Activated CD4-positive, alpha-beta T cell treated with anti-CD3 and anti-CD28 coated beads, Interleukin-10, Interleukin-2, amounts not matched to agents 100 ng/mL and 50 ng/mL, durations not matched to agents 16 hours and 8 hours (primary cell): ENCODE measurements around the gene SPOCK3.
"Not testable (repeated sequence)": the region's sequence is repeated elsewhere in the genome, so short reads cannot be mapped to it uniquely, and the experiment has no call there.

Experiments used
- DNase-seq: peaks from one replicate; pipeline ENCODE4 v3.0.0-alpha.2; 2020

Gene SPOCK3

DNA sequence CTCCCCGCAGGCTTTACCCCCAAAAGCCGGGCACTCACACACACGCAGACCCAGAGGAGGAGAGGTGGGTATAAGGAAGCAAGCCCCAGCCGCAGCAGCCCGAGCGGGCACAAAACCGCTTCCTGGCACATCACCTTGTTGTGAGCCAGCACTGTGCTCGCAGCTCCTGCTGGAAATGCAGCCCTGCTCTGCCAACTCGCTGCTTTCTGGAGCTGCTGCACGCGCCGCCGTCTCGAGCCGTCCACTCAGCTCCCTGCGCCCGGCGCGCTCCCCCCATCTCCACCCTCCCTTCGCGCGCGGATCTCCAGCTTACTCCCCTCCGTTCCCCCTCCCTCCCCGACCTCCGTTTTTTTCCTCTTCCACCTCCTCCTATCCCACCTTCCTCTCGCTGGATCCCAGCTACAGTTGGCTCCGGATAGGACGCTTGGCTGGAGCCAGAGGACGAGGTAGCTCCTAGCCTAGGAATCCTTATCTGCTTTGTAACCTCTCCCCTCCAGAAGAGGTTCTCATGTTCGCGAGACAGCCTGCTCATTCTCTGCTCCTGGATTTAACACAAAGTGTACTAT is at the start of gene SPOCK3:
SPOCK3 (minus strand) TSS at position 179 of the 566 bp plus-strand sequence.
- DNase-seq = peak; percentile 34

GRCh38 chr4:167282171-167282864 is 48.0 kb upstream of the SPOCK3 start:
- DNase-seq = peak; percentile 13

GRCh38 chr4:167281545-167281944 is 47.3 kb upstream of the SPOCK3 start:
- not testable (repeated sequence) for DNase-seq

DNA sequence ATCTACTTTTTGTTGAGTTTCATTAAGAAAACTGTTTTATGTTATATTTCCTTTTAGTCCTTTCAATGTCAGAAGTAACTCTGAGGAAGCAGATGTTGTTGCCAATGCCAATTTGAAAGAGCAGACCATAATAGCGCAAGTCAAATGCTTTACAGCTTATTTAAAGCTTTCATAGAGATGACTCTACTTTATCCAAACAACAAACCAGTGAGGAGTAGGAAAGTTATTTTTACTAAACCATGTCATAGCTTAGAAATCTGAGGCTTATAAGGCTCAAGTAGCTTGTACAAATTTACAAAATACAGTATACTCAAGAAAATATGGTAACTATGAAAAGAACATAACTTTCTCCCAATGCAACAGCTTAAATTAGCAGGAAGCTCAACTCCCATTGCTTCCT is 40.1 kb upstream of the SPOCK3 start:
- no peak for DNase-seq

- no peak for DNase-seq
Observed at GRCh38 chr4:167265231-167265630, 30.9 kb upstream of the SPOCK3 start.

GRCh38 chr4:167248271-167248670 is 14.0 kb upstream of the SPOCK3 start:
- DNase-seq = no peak

- no peak for DNase-seq
Observed at GRCh38 chr4:167239627-167240026, 5.3 kb upstream of the SPOCK3 start.

DNA sequence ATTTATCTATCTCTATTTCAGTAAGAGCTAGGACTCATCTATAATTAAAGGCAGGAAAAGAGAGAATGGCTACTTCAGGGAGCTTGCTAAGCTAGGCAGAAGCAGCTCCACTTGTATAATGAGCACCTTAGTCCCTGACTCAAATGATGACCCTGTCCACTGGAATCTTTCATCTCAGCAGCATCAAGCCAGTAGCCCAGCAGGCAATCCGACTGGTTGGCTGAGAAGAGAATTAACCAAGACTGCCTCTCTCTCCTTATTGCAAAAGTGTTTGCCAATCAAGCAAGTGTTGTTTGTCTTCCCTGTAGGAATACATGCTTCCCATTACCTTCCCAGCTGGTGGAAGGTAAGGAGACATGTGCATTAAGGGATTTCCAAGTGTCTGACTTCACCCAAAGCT is 3.9 kb upstream of the SPOCK3 start:
- DNase-seq = no peak

GRCh38 chr4:167233685-167234315 is 494 bp downstream of the SPOCK3 start:
- peak; percentile 15 for DNase-seq

DNA sequence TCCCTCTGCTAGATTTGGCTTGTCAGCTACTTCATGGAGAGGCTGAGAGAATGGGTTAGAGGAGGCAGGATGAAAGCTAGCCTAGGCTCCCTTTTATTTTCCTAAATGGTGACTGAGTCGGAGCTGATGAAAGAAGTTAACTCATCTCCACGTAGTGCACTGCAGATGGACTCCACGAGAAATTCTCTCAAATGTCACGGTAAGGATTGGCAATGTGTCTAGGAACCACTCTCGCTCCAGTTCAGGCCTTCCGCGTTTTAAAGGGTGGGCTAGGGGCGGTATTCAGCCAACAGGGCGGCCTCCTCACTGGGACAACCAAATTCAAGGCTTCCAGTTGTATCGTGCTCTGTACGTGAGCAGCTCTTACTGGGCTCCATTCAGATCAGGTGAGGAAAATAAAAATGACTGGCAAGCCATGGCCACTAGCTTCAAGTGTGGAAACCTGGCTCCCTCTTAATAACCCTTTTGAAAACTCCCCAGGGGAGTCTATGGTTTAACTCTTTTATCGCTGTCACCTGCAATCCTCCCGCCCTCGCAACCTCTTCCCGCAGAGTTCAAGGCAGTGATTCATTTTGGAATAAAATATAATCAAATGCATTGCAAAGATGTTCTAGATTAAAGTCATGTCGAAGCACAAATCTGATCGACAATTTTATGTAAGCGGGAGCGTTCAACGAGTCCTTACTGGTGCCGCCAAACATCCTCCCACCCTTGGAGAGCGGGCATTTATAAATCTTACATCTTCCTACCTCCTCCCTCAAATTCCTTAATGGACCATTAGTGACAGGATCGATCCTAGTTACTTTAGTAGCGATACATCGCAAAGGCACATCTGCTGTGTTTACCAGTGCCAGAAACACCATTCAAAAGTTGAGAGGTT is 1.2 kb downstream of the SPOCK3 start:
- no peak for DNase-seq

DNA sequence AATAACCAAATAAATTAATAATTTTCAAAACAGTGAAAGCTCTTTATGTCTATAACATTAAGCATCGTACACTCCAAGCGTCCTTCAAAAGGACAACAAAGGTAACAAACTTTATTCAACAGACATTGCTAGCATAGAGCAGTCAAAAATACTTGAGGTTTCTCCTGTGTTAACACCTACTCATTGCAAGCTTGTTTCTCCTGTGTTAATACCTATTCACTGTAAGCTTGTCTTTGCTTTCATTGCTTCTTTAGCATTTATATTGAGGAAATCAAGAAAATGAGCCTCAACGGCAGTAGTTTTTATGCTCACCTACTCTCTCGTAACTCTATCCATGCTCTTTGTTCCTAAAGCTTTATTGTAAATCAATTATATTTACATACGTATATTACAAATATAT is 3.5 kb downstream of the SPOCK3 start:
- DNase-seq = no peak

GRCh38 chr4:167222099-167222498 is 12.2 kb downstream of the SPOCK3 start:
- peak; percentile 43 for DNase-seq

- no peak for DNase-seq
Observed at GRCh38 chr4:167221084-167221483, 13.2 kb downstream of the SPOCK3 start.

DNA sequence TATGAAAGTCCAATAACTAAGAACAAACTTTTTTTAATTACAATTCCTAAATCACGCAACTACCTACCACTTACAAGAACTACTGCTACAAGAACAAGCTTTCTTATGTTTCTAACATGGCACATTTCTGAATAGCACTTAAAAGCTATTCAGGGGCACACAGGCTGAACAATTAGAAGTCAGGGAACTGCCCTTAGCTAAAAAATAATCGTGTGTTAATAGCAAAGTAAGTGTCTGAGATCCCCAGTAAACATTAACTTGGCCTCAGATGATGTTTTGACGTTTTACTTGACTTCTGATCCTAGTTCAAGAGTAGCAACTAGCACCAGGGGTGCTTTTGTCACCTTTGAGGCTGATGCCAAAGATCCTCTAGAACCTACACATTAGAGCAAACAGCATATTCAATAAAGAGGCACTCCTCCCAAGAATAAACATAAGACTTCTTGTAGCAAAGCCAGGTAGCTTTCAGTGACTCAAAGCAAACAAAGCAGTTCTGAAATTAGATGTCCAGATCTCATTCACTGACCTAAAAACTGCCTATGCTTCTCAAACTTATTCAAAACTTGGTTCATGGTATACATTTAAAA is 16.2 kb downstream of the SPOCK3 start:
- DNase-seq = no peak

GRCh38 chr4:167216783-167217182 is 17.5 kb downstream of the SPOCK3 start:
- no peak for DNase-seq

DNA sequence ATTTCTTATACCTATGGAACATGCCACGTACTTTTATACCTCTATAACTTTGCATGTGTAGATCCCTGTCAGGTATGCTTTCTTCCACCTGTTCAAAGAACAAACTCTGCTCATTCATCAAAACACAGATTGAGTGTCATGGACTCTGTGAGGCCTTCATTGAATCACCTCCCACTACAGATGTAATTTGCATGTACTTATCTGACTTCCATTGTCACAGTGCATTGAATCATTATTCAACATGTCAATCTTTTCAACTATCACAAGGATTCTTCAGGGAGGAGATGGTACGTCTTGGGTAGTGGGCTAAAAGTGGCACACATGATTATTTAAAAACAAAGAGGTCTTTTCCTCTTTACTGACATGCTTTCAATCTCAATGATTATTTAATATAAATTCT is 24.1 kb downstream of the SPOCK3 start:
- no peak for DNase-seq

- no peak for DNase-seq
Observed at GRCh38 chr4:167196344-167197012, 37.8 kb downstream of the SPOCK3 start.

DNA sequence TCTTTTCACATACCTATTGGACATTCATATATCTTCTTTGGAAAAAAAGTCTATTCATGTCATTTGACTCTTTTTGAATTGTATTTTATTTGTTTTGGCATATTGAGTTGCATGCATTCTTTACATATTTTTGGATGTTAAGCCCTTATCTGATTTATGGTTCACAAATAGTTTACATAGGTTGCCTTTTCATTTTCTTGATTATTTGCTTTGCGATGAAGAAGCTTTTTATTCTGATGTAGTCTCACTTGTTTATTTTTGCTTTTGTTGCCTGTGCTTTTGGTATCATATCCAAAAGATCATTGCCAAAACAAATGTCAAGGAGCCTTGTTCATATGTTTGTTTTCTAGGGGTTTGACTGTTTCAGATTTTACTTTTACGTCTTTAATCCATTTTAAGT is 43.9 kb downstream of the SPOCK3 start:
- no peak for DNase-seq

DNA sequence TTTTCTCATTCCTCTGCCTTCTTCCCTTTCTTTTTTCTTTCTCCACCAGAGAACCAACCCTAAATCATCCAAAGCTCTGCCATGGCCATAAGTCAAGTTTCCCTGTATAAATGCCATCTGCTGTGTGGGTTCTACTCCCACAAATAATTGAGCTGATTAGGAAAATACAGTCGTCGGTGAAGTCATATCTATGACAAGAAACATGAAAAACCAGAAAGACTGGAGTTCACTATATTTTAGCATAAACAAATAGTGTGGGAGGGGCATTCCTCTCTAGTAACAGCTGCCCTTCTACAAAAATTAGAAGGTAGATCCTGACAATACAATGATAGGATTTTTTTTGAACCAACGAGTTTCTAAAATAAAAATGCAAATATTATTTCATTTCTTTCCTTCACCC is 48.8 kb downstream of the SPOCK3 start:
- no peak for DNase-seq

GRCh38 chr4:167183036-167183435 is 51.3 kb downstream of the SPOCK3 start:
- DNase-seq = no peak

DNA sequence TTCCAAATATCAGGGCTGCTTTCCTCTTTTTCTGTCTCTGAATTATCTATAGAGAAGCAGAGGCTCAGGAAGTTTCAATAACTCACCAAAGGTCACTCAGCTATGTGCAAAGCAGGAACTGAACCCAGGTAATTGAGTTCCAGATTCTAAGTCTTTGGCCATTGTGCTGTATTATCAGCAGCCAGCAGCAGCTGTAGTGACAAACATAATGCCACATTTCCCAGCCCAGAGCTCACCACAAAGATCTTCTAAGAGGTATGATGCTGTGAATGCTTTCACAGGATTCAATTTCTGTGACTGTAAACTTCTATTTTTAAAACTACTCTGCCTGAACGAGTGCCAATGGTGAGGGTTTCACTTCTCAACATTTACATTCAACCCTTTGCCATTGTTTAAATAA is 56.4 kb downstream of the SPOCK3 start:
- no peak for DNase-seq

GRCh38 chr4:167176723-167177367 is 57.4 kb downstream of the SPOCK3 start:
- DNase-seq = no peak
